Measurements from ENCODE around the gene VPS16.

DNA sequence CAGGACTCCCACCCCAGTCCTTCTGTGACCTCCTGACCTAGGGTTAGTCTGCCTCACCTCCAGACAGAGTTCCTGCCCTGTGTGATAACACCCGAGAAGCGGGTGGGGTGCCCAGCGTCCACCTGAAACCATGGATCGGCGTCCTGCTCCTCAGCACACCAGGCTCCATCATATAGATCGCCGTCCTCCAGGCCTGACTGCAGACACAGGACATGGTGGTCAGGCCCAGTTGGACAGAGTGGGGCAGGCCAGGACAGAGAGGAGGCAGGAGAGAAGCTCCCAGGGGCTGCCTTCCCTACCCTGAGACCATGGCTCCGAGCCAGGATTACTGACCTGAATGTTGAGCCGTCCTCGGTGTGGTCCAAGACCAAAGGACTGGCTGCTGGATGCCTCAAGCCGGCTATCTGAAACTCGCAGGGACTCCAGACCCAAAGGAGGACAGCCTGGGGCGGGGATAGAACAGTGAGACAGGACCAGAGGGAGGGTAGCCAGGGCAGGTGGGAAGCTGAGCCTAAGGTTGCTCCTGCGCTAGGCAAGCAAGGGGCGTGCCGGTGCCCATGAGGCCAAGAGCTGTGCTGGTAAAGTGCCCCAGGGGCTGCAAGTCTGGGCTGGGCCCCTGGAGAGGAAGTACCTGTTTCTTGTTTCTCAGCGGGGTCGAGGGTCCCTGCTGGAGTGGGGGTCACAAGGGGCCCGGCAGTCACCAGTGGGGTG is 42.3 kb upstream of the VPS16 start:
- no peak for TF ChIP-seq POLR2A (IDR thresholded peaks at IDR 0.05; ENCODE audit: low read depth)
- no peak for TF ChIP-seq EP300 (IDR thresholded peaks at IDR 0.05)
